ENCODE results near the gene CD3D.

CD3D gene

DNA sequence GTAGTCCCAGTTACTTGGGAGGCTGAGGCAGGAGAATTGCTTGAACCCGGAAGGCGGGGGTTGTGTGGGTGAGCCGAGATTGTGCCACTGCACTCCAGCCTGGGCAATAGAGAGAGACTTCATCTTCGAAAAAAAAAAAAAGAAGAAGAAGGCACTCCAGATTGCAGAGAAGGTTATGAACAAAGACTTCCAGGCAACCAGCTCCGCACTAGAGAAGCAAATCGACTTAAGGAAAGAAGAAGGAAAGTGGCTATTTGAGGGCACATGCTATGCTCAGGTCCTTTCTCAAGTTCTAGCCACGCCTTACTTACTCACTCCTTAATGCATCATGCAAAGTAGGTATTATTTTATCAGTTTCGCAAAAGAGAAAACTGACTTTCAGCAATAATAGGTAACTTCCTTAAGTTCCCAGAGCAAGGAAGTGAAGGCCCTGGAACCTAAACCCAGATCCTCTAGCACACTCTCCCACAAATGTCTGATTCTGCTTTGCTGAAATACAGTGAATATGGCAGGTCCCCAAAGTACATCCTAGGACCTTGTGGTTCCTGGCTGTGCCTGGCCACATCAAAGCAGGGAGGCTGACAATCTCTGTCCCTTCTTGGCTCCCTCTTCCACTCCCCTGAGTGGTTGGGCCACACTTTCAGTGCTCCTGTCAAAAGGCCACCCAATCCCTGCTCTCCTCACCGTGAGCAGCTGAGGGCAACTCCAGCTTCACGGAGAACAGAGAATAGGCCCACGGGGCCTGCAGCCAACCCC, 23.7 kb downstream of the CD3D start:
- H3K4me3 ChIP-seq (ENCODE audit: low read length, poor library complexity, severe bottlenecking), result no peak overlapping the region
- no peak for TF ChIP-seq EZH2phosphoT487 (IDR thresholded peaks at IDR 0.05; ENCODE audit: borderline replicate concordance)
- TF ChIP-seq, protein P1, sequence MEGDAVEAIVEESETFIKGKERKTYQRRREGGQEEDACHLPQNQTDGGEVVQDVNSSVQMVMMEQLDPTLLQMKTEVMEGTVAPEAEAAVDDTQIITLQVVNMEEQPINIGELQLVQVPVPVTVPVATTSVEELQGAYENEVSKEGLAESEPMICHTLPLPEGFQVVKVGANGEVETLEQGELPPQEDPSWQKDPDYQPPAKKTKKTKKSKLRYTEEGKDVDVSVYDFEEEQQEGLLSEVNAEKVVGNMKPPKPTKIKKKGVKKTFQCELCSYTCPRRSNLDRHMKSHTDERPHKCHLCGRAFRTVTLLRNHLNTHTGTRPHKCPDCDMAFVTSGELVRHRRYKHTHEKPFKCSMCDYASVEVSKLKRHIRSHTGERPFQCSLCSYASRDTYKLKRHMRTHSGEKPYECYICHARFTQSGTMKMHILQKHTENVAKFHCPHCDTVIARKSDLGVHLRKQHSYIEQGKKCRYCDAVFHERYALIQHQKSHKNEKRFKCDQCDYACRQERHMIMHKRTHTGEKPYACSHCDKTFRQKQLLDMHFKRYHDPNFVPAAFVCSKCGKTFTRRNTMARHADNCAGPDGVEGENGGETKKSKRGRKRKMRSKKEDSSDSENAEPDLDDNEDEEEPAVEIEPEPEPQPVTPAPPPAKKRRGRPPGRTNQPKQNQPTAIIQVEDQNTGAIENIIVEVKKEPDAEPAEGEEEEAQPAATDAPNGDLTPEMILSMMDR (conservative IDR thresholded peaks at IDR 0.05; ENCODE audit: low read length), result no peak
- no peaks in the 10 kb centered on the region for H3K9me2 ChIP-seq (replicated peaks; ENCODE audit: low read depth, low read length)
- H3K4me1 ChIP-seq (ENCODE audit: insufficient read depth, low read length, poor library complexity, severe bottlenecking), result peaks cover 64% of the 10 kb centered on the region
- H3K79me2 ChIP-seq (ENCODE audit: insufficient read depth, low read length), result no peaks in the 10 kb centered on the region
- no peaks in the 10 kb centered on the region for H3K9me3 ChIP-seq (ENCODE audit: insufficient read depth, low read depth, low read length)
- H4K20me1 ChIP-seq (ENCODE audit: insufficient read depth, low read length, poor library complexity, severe bottlenecking), result no peaks in the 10 kb centered on the region
- peak overlapping the region; percentile 41 for H3K4me2 ChIP-seq (ENCODE audit: low read depth, low read length, poor library complexity, severe bottlenecking)
- peaks cover 10% of the 10 kb centered on the region for H3F3A ChIP-seq (ENCODE audit: low read depth)
- H3K27me3 ChIP-seq (ENCODE audit: insufficient read depth, low read length, poor library complexity, severe bottlenecking), result no peaks in the 10 kb centered on the region
- H2AFZ ChIP-seq (ENCODE audit: low read length), result no peak overlapping the region
- H3K9ac ChIP-seq (ENCODE audit: low read depth, low read length, poor library complexity, severe bottlenecking), result no peak overlapping the region
- H3K36me3 ChIP-seq (ENCODE audit: insufficient read depth, low read length), result peaks cover 13% of the 10 kb centered on the region

DNA sequence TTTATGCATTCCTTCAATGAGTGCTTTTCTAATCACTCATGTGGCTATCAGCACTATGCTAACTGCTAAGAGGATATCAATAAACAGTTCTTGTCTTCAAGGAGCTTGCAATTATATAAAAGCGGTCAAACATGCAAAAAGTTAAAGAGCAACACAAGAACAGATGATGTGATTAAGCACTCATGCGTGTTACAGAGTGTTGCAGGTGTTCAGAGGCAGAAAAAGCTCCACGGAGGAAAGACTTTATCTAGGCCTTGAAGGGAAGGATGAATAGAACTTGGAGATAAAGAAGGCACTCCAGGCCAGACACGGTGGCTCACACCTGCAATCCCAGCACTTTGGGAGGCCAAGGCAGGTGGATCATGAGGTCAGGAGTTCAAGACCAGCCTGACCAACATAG, 24.4 kb downstream of the CD3D start:
- Histone ChIP-seq H3K4me3 (ENCODE audit: low read length, poor library complexity, severe bottlenecking) (no peak overlapping the region), H3K36me3 (ENCODE audit: insufficient read depth, low read length) (peaks cover 19% of the 10 kb centered on the region), H3F3A (ENCODE audit: low read depth) (peaks cover 10% of the 10 kb centered on the region), H3K4me1 (ENCODE audit: insufficient read depth, low read length, poor library complexity, severe bottlenecking) (peaks cover 64% of the 10 kb centered on the region), H4K20me1 (ENCODE audit: insufficient read depth, low read length, poor library complexity, severe bottlenecking) (no peaks in the 10 kb centered on the region), H3K9me3 (ENCODE audit: insufficient read depth, low read depth, low read length) (no peaks in the 10 kb centered on the region), H3K79me2 (ENCODE audit: insufficient read depth, low read length) (peaks cover 6% of the 10 kb centered on the region; the same call in 1 of the 2 replicates), H3K27me3 (ENCODE audit: insufficient read depth, low read length, poor library complexity, severe bottlenecking) (no peaks in the 10 kb centered on the region), H3K9me2 (replicated peaks; ENCODE audit: low read depth, low read length) (no peaks in the 10 kb centered on the region), H3K9ac (ENCODE audit: low read depth, low read length, poor library complexity, severe bottlenecking) (no peak overlapping the region), H3K4me2 (ENCODE audit: low read depth, low read length, poor library complexity, severe bottlenecking) (no peak overlapping the region), H2AFZ (ENCODE audit: low read length) (no peak overlapping the region)
- TF ChIP-seq, protein P1 (conservative IDR thresholded peaks at IDR 0.05; ENCODE audit: low read length), result no peak
- TF ChIP-seq EZH2phosphoT487 (IDR thresholded peaks at IDR 0.05; ENCODE audit: borderline replicate concordance), result no peak

DNA sequence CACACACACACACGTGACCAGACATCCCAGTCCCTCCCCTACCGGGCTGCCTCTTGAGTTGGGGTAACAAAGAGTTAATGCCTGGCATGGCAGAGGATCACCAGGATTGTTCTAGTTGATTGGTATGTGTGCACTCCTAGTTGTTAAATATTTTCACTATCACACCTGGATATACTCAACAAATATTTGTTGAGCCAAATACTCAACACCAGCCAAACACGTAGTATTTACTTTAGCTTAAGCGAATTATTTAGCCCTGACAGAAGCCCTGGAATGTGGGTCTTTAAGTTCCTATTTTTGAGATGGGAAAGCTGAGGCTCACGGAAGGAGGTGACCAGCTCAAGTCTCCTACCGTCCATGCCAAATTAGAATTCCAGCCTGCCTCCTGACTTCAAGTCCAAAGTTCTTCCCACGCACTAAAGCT, 27.5 kb downstream of the CD3D start:
- Histone ChIP-seq H3K4me1 (ENCODE audit: insufficient read depth, low read length, poor library complexity, severe bottlenecking) (peaks cover 77% of the 10 kb centered on the region), H3K4me3 (ENCODE audit: low read length, poor library complexity, severe bottlenecking) (peak overlapping the region; percentile 71), H3K9me3 (ENCODE audit: insufficient read depth, low read depth, low read length) (no peaks in the 10 kb centered on the region), H3K4me2 (ENCODE audit: low read depth, low read length, poor library complexity, severe bottlenecking) (peak overlapping the region; percentile 96), H3K9ac (ENCODE audit: low read depth, low read length, poor library complexity, severe bottlenecking) (peak overlapping the region; percentile 70), H3K79me2 (ENCODE audit: insufficient read depth, low read length) (peaks cover 34% of the 10 kb centered on the region), H3K27me3 (ENCODE audit: insufficient read depth, low read length, poor library complexity, severe bottlenecking) (no peaks in the 10 kb centered on the region), H3K36me3 (ENCODE audit: insufficient read depth, low read length) (peaks cover 43% of the 10 kb centered on the region), H2AFZ (ENCODE audit: low read length) (no peak overlapping the region), H3F3A (ENCODE audit: low read depth) (peaks cover 10% of the 10 kb centered on the region), H3K9me2 (replicated peaks; ENCODE audit: low read depth, low read length) (no peaks in the 10 kb centered on the region), H4K20me1 (ENCODE audit: insufficient read depth, low read length, poor library complexity, severe bottlenecking) (peaks cover 23% of the 10 kb centered on the region)
- TF ChIP-seq, protein P1 (conservative IDR thresholded peaks at IDR 0.05; ENCODE audit: low read length), result no peak
- no peak for TF ChIP-seq EZH2phosphoT487 (IDR thresholded peaks at IDR 0.05; ENCODE audit: borderline replicate concordance)

All from Loucy (cell line).